ENCODE results near the gene FHIT.
A peak's percentile ranks its signal among the peaks of the same experiment; 100 is the strongest.

The FHIT gene

DNA sequence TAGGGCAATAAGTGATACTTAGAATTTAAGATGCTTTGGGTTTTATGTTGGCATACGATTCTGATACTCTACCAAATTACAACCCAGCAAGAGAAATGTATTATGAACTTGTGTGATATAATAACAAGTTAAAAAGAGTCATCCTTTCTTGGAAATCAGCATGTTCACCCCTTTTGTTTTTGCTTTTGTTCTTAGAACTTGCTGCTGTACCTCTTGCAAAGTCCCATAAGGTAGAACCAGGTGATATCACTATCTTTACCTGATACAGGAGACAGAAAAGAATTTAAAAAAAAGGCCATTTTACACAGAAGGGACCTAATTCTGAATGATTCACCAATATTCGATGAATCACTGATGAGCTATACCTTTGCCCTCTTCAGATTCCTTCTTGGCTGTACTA is 810.4 kb downstream of the FHIT start:
- no peak for DNase-seq

- no peak for DNase-seq
Observed at GRCh38 chr3:60435941-60436650, 815.2 kb downstream of the FHIT start.

DNA sequence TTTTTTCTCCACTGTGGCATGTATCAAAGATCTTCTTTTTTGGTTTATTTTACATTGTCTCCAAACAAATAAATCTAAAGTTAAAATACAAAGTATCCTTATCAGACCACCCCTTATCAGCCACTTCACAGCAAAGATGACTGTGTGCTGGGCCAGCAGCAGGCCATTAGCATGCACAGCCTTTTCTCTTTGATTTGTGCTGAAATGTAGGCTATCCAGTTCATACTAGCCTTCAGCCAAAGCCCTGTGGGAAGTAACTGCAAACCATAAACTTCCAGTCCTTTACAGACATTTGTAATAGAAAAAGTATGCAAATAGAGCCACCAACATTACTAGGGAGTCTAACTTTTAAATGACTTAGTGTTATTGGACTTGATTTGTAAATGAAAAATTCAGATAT is 816.3 kb downstream of the FHIT start:
- DNase-seq, result no peak

- DNase-seq, result no peak
Observed at GRCh38 chr3:60434323-60434722, 816.9 kb downstream of the FHIT start.

DNA sequence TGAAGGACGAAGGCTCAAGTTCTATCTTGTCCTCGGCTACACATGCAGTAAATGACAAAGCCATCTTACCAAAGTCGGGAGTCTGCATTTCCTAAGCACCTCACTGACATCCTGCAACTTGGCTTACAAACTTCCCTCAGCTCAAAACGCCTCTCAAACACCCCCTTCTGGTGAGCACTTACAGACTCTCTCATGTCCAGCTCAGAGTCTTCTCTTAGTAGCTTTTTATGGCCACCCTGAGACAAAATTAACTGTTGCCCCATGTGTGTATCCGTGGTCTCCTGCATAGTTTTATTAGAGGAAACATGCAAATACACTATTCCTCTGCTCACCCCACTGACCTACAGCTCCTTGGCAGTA is 819.7 kb downstream of the FHIT start:
- no peak for DNase-seq

GRCh38 chr3:60430205-60430604 is 821.0 kb downstream of the FHIT start:
- no peak for DNase-seq

- no peak for DNase-seq
Observed at GRCh38 chr3:60427109-60427508, 824.1 kb downstream of the FHIT start.

- peak; percentile 66 for DNase-seq
Observed at GRCh38 chr3:60424942-60425341, 826.3 kb downstream of the FHIT start.

DNA sequence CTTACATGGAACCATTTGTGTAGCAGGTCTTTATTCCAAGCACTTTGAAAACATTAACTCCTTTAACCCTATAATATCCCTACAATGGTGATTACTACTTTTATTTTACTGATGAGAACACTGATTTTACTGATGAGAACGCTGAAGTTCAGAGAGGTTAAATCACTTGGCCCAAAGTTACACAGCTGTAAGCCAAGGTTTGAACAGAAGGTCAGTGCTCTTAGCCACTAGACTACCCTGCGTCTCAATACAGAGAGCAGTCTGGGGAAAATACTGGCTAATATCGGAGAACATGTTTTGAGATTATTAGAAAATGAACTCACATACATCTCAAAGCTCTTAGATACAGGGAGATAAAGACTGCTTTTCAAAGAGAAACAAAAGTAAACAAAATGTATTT is 827.2 kb downstream of the FHIT start:
- DNase-seq, result no peak

DNA sequence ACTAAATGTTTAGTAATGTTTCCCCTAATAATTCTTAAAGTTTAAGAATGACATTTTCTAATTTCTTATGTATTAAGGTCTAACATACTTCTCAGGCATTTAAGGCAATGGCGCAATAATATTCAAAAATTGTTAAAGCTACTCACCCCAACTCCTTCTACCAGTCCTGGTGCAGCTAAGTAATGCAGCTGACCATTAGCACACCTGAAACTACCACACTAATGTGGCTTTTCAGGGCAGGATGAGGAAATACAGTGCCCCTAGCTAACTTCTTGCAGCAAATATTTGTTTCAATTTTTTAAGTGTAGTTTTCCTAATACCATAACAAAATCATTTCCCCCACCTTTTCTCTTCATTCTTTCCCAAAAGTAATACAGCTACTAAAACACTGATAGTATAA is 827.7 kb downstream of the FHIT start:
- peak; percentile 35 for DNase-seq

DNA sequence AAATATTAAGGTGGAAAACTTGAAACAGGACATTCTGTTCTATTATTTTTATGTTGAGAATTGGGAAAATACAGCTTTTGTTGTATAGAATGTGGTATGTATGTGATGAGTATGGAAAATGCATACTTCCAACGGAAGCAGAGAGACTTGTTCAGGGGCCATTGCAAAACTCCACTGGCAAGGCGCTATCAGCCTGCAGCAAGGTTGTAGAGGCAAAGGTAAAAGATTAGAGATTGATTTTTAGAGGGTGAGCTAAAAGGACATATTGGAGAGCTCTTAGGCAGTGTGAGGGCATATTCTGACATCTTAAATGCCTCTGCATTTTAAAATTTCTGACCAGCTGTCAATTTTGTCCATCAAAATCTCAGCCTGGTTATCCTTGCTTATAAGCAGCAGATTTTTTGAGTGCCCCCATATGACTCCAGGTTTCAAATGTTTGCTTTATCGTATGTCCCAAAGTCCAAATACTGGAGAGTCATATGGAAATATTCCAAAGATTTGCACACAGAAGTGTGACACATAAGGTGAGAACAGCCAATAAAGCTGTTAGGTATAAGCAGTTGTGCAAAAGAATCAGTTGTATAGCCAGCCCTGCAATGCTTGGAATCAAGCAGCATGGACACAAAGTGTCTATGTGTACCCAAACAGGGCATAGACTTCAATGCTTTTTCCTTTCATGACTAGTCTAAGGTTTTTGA is 829.4 kb downstream of the FHIT start:
- peak; percentile 12 for DNase-seq

- DNase-seq, result peak; percentile 91
Observed at GRCh38 chr3:60417576-60417975, 833.7 kb downstream of the FHIT start.

- no peak for DNase-seq
Observed at GRCh38 chr3:60414011-60414410, 837.2 kb downstream of the FHIT start.

DNA sequence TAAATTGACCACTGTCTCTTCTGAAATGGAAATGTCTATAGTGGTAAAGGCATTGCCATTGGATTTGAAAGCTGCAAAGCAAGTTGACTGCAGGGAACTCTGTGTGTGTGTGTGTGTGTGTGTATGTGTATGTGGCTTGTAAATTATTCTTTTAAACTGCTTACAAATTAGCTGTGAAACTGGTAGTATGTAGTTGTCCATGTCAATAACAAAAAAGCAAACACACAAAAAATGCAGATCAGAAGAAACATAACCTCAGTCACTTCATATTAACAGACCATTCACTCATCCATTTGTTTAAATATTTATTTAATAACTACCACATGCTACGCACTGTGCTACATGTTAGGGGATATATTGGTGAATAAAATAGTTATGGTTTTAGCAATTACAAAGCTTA is 837.7 kb downstream of the FHIT start:
- DNase-seq, result no peak

DNA sequence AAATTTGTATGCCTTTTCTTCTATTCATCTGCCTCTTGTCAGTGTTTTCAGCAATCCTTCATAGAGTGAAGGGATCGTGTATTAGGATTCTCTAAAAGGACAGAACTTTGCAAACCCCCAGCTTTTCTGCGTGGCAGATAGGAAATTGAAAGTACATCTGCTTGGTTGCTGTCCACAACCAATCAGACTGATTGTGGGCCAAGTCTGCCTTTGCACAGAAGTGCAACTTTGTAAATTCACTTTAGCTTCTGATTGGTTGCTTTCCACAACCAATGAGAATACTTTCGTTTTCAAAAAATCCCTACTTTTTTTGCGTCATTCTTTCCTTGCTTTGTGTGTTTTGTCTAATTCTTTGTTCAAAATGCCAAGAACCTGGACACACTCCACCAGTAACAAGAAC is 847.4 kb downstream of the FHIT start:
- no peak for DNase-seq

- DNase-seq, result no peak
Observed at GRCh38 chr3:60402931-60403330, 848.3 kb downstream of the FHIT start.

GRCh38 chr3:60399861-60400845 is 851.1 kb downstream of the FHIT start:
- DNase-seq, result peak; percentile 67

DNA sequence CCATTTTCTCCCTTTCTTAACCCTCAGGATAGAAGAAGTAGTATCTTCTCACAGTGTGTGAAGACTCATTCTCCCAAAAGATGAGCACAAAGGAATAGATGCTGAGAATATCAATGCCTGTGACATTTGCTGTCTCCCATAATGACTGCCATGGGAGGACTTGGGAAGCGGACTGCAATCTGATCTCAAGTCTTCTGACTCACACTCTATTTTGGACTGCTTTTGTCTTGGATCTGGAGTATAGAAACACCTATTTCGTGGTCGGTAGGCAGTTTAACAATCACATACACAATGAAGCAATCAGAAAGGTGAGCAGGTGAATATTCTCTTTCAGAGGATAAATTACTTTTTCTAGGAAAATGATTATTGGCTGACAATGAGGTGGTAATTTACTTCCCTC is 852.0 kb downstream of the FHIT start:
- peak; percentile 93 for DNase-seq

- DNase-seq, result no peak
Observed at GRCh38 chr3:60395173-60395762, 856.0 kb downstream of the FHIT start.

DNA sequence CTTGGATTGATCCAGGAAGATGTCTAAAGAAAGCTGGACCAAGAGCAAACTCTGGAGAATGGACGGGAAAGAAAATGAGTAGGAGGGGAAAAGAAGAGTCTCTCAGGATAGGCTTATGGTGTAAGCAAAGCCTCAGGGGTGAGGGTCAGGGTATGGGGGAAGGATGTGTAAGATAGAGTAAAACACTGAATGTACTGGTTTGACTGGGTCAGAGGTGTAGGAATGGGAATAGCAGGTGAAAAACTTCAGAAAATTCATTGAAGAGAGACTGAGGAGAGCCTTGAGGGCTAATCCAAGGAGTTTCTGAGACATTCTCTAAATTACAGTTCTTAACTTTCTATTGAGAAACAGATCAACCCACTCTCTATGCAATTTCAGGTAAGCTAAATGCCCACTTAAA is 857.3 kb downstream of the FHIT start:
- DNase-seq, result no peak

- DNase-seq, result no peak
Observed at GRCh38 chr3:60392501-60392900, 858.8 kb downstream of the FHIT start.

- DNase-seq, result no peak
Observed at GRCh38 chr3:60391292-60391691, 860.0 kb downstream of the FHIT start.

GRCh38 chr3:60388731-60389130 is 862.5 kb downstream of the FHIT start:
- peak; percentile 3 for DNase-seq

Data from NCI-H146 (cell line).